H1 (cell line): ENCODE data around the gene CACNB4. TPM values are rescaled to one million over a fixed set of nuclear protein-coding genes. Genes with fewer than 3 reads are reported as not detected.

Source experiments
- CTCF ChIA-PET: fragments of 300-600 bp; sonication (Branson Sonifier 250); formaldehyde crosslinking; loops from one replicate; lab custom pipeline; 2021; ENCODE audit not compliant: partially characterized antibody; lab: Charles Lee
- POLR2A ChIA-PET: fragments of 300-600 bp; sonication (Branson Sonifier 250); formaldehyde crosslinking; loops from one replicate; lab custom pipeline; 2021; ENCODE audit warnings: inconsistent platforms; ENCODE audit not compliant: partially characterized antibody; lab: Charles Lee
- DNase-seq, 2 experiments: peaks; one replicate each; pipeline versions ENCODE4 v3.0.0 to v3.0.0-alpha.2; 2010 to 2022; ENCODE audit warnings: low spot score in 2 of 2, low read depth in 1 of 2, mixed read lengths in 1 of 2
- FAIRE-seq: peaks from 2 replicates; lab custom pipeline; 2011; peaks lifted over from hg19 to GRCh38; lab: Jason Lieb, UNC
- H2AFZ ChIP-seq: 2 replicates; pipeline ENCODE4 v1.8.1; 2012; ENCODE audit warnings: low read length, inconsistent platforms
- H2AK5ac ChIP-seq: 2 replicates; pipeline ENCODE4 v1.6.1; 2013; ENCODE audit warnings: low read depth, low read length
- H2BK120ac ChIP-seq: replicated peaks from 2 replicates; pipeline ENCODE3; 2013; ENCODE audit warnings: low read depth, low read length, inconsistent platforms
- H2BK12ac ChIP-seq: 2 replicates; pipeline ENCODE4 v1.6.1; 2013; ENCODE audit warnings: low read depth, low read length
- H2BK15ac ChIP-seq: 2 replicates; pipeline ENCODE4 v1.6.1; 2013; ENCODE audit warnings: low read length
- H2BK20ac ChIP-seq: 2 replicates; pipeline ENCODE4 v1.6.1; 2013; ENCODE audit warnings: low read length
- H2BK5ac ChIP-seq: 2 replicates; pipeline ENCODE4 v1.6.1; 2013; ENCODE audit warnings: low read depth, low read length
- H3K14ac ChIP-seq: 2 replicates; pipeline ENCODE4 v1.6.1; 2013; ENCODE audit warnings: inconsistent platforms; ENCODE audit not compliant: insufficient read length
- H3K18ac ChIP-seq: 2 replicates; pipeline ENCODE4 v1.6.1; 2013; ENCODE audit warnings: low read length; ENCODE audit errors: extremely low read depth
- H3K23ac ChIP-seq: 2 replicates; pipeline ENCODE4 v1.6.1; 2013; ENCODE audit warnings: inconsistent platforms; ENCODE audit not compliant: insufficient read length
- H3K23me2 ChIP-seq: 2 replicates; pipeline ENCODE4 v1.6.1; 2013; ENCODE audit warnings: low read depth, low read length
- H3K27ac ChIP-seq: 2 replicates; pipeline ENCODE4 v1.6.1; 2011; ENCODE audit warnings: low read depth, low read length, inconsistent platforms
- H3K27me3 ChIP-seq, 4 experiments: replicated peaks in 1 of 4; 1 replicate in 1 of 4; 2 replicates in 3 of 4; pipeline versions ENCODE4 v1.6.1 to v1.8.1; 2011 to 2013; ENCODE audit warnings: low read length in 3 of 4, mild to moderate bottlenecking in 3 of 4, inconsistent platforms in 2 of 4, mixed read lengths in 2 of 4, moderate library complexity in 1 of 4; ENCODE audit not compliant: control insufficient read depth in 3 of 4, insufficient read depth in 3 of 4; ENCODE audit errors: extremely low read depth in 1 of 4
- H3K36me3 ChIP-seq, 4 experiments: 2 replicates each; pipeline versions ENCODE4 v1.6.1 to v1.8.1; 2011 to 2013; ENCODE audit warnings: mild to moderate bottlenecking in 4 of 4, low read length in 3 of 4, moderate library complexity in 2 of 4, control low read depth in 1 of 4, inconsistent platforms in 1 of 4; ENCODE audit not compliant: insufficient read depth in 4 of 4, control insufficient read depth in 2 of 4
- H3K4ac ChIP-seq: replicated peaks from 2 replicates; pipeline ENCODE3; 2013; ENCODE audit warnings: low read length, low read depth, mixed read lengths, inconsistent platforms; ENCODE audit not compliant: insufficient read length
- H3K4me1 ChIP-seq, 4 experiments: replicated peaks in 1 of 4; 1 replicate in 1 of 4; 2 replicates in 3 of 4; pipeline versions ENCODE4 v1.6.1 to v1.8.1; 2011 to 2013; ENCODE audit warnings: low read length in 3 of 4, inconsistent platforms in 2 of 4, mixed read lengths in 1 of 4; ENCODE audit not compliant: insufficient read depth in 4 of 4, control insufficient read depth in 3 of 4
- H3K4me2 ChIP-seq, 2 experiments: 2 replicates each; pipeline versions ENCODE4 v1.6.1 to v1.8.1; 2011 to 2013; ENCODE audit warnings: low read depth in 2 of 2, low read length in 2 of 2, control low read depth in 1 of 2, inconsistent platforms in 1 of 2, mild to moderate bottlenecking in 1 of 2; ENCODE audit not compliant: insufficient read depth in 1 of 2
- H3K4me3 ChIP-seq, 4 experiments: fragments of 200-600, 300-600 bp in 1 of 4; sonication (generic), shearing (Covaris generic), sonication (Bioruptor Twin) in 1 of 4; 2 replicates each; pipeline versions ENCODE4 v1.5.1 to v1.8.1; 2011 to 2016; ENCODE audit warnings: low read length in 4 of 4, low read depth in 3 of 4, control low read depth in 2 of 4, inconsistent platforms in 2 of 4, mild to moderate bottlenecking in 2 of 4, mixed read lengths in 1 of 4, moderate library complexity in 1 of 4; ENCODE audit not compliant: insufficient read depth in 2 of 4; ENCODE audit errors: extremely low read depth in 1 of 4
- H3K56ac ChIP-seq: replicated peaks from 2 replicates; pipeline ENCODE3; 2013; ENCODE audit warnings: low read depth, mild to moderate bottlenecking, mixed read lengths, low read length, inconsistent platforms; ENCODE audit not compliant: insufficient read length
- H3K79me1 ChIP-seq: 2 replicates; pipeline ENCODE4 v1.6.1; 2013; ENCODE audit warnings: low read depth, low read length, control low read depth
- H3K79me2 ChIP-seq, 2 experiments: 2 replicates each; pipeline versions ENCODE4 v1.6.1 to v1.8.1; 2012 to 2013; ENCODE audit warnings: low read length in 2 of 2, mild to moderate bottlenecking in 2 of 2, inconsistent platforms in 1 of 2; ENCODE audit not compliant: insufficient read depth in 2 of 2, control insufficient read depth in 1 of 2
- H3K9ac ChIP-seq, 4 experiments: replicated peaks in 1 of 4; 1 replicate in 1 of 4; 2 replicates in 3 of 4; pipeline versions ENCODE4 v1.6.1 to v1.8.1; 2011 to 2013; ENCODE audit warnings: low read depth in 3 of 4, low read length in 3 of 4, control low read depth in 2 of 4, mild to moderate bottlenecking in 2 of 4, moderate library complexity in 2 of 4, inconsistent platforms in 1 of 4; ENCODE audit errors: extremely low read depth in 1 of 4
- H3K9me3 ChIP-seq, 2 experiments: 2 replicates each; pipeline versions ENCODE4 v1.6.1 to v1.8.1; 2012 to 2013; ENCODE audit warnings: mild to moderate bottlenecking in 2 of 2, moderate library complexity in 2 of 2, control low read depth in 1 of 2, inconsistent platforms in 1 of 2, low read depth in 1 of 2, low read length in 1 of 2, mixed read lengths in 1 of 2; ENCODE audit not compliant: insufficient read depth in 2 of 2
- H4K20me1 ChIP-seq, 2 experiments: replicated peaks in 1 of 2; 2 replicates each; pipeline versions ENCODE3 to v1.8.1; 2011 to 2013; ENCODE audit warnings: inconsistent platforms in 2 of 2, low read length in 2 of 2, mild to moderate bottlenecking in 1 of 2; ENCODE audit not compliant: insufficient read depth in 2 of 2, control insufficient read depth in 1 of 2
- H4K5ac ChIP-seq: 2 replicates; pipeline ENCODE4 v1.6.1; 2013; ENCODE audit warnings: low read length, low read depth, mixed read lengths, inconsistent platforms; ENCODE audit not compliant: insufficient read length
- H4K8ac ChIP-seq: 2 replicates; pipeline ENCODE4 v1.8.0; 2013; ENCODE audit warnings: mild to moderate bottlenecking, moderate library complexity, low read length, inconsistent platforms; ENCODE audit not compliant: insufficient read depth; ENCODE audit errors: extremely low read depth
- H4K91ac ChIP-seq: replicated peaks from 2 replicates; pipeline ENCODE3; 2013; ENCODE audit warnings: low read length, mixed read lengths, inconsistent platforms; ENCODE audit not compliant: insufficient read length
- CHD1 ChIP-seq: IDR thresholded peaks from 2 replicates; pipeline ENCODE4 v1.6.1; 2012; ENCODE audit warnings: low read depth, low read length, improper control_type of control experiment
- TAF1 ChIP-seq: IDR thresholded peaks from 2 replicates; pipeline ENCODE4 v1.6.1; 2011; ENCODE audit warnings: mild to moderate bottlenecking, low read depth, low read length
- WGBS, 2 experiments: shearing (Covaris generic) in 1 of 2; methylation state at CpG; one replicate each; pipeline versions ENCODE4 v1.1.6 to v1.1.7; 2013 to 2015; ENCODE audit warnings: low lambda C conversion rate in 2 of 2, mixed read lengths in 2 of 2, inconsistent platforms in 1 of 2, low coverage in 1 of 2, missing lambda C conversion rate in 1 of 2; ENCODE audit not compliant: insufficient replicate concordance in 2 of 2, insufficient coverage in 1 of 2, insufficient read length in 1 of 2; ENCODE audit errors: extremely low coverage in 1 of 2, missing lambda C conversion rate in 1 of 2; 5-methylcytosine and 5-hydroxymethylcytosine counted together
- polyA plus RNA-seq, 7 experiments: library from polyadenylated mRNA; depleted of rRNA in 3 of 7; stranded (reverse) in 5 of 7; unstranded in 2 of 7; fragments of >200 nt in 5 of 7; fragments of 200-250 nt in 2 of 7; gene quantifications; 1 replicate in 5 of 7; 2 replicates in 1 of 7; 4 replicates in 1 of 7; pipeline versions ENCODE4 v1.2.1 to v1.2.3, GENCODE V29; 2011 to 2013; ENCODE audit warnings: missing spikeins in 2 of 7, mixed read lengths in 2 of 7
- total RNA-seq: library from RNA; stranded (reverse); fragmentation: NEBNext Ultra II Directional; extraction: Animal tissue kit (Norgen Biotek cat#: 25700); gene quantifications from 2 replicates; pipeline ENCODE4 v1.2.1, GENCODE V29; 2021

Gene CACNB4
- total and polyA plus RNA-seq, 2 of the 8 experiments (the other 6 are each of a cell fraction or from before 2014, with no cell fraction given): 2.0 to 4.0 TPM

DNA sequence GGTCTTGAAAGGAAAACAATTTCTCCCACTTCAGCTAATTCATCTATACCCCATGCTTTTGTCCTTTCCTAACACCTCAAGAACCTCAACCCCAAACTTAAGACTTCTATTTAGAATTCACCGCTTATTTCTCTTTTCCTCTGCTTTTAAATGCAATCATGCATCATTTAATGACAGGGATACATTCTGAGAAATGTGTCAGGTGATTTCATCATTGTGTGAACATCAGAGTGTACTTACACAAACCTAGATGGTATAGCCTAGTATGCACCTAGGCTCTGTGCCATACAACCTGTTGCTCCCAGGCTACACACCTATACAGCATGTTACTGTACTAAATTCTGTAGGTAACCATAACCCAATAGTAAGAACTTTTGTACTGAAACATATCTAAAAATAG, 293.5 kb downstream of the CACNB4 start:
- Histone ChIP-seq H2BK20ac (no peak overlapping the region), H3K23ac (no peak overlapping the region)
- no peak for FAIRE-seq
- TF ChIP-seq CHD1 (no peak), TAF1 (no peak)

More for the DNA sequence above, 293.5 kb downstream of the CACNB4 start:
- Histone ChIP-seq H3K14ac (no peak overlapping the region), H3K4me3 (no peak overlapping the region), H3K56ac (no peak overlapping the region), H3K9ac (no peak overlapping the region), H3K4me2 (no peak overlapping the region), H2AK5ac (no peak overlapping the region), H3K79me1 (no peaks in the 10 kb centered on the region), H3K23me2 (peaks cover 3% of the 10 kb centered on the region), H4K5ac (no peak overlapping the region), H2BK12ac (no peak overlapping the region), H3K36me3 (peaks cover 4 to 54% (median 19%) of the 10 kb centered on the region in 4 experiments; a peak in 7 of 8 replicates), H4K8ac (no peak overlapping the region), H4K91ac (no peak overlapping the region), H3K18ac (no peak overlapping the region), H2BK120ac (no peak overlapping the region), H3K4me1 (no peaks in the 10 kb centered on the region), H4K20me1 (no peaks in the 10 kb centered on the region), H3K9me3 (no peaks in the 10 kb centered on the region), H2BK15ac (no peak overlapping the region), H3K27me3 (no peaks in the 10 kb centered on the region), H3K27ac (no peak overlapping the region), H3K79me2 (no peaks in the 10 kb centered on the region), H2AFZ (no peak overlapping the region), H3K4ac (no peak overlapping the region), H2BK5ac (no peak overlapping the region)
- POLR2A ChIA-PET: interaction anchor here (2.2 kb wide), 1 partner anchor 23 kb away, joined by 5 read pairs; the partner anchor contains the start of gene ARL5A
- DNase-seq: no peak
- CTCF ChIA-PET: no interaction called here
- 86% methylated on average over 1 of the region's 1 CpG; no CpG with 5 or more reads in 1 of the 2 experiments for WGBS, 2 experiments
